NCI-H2227 treated with DMSO at 0.1 percent for 48 hours (cell line): ENCODE results near the gene ABTB2.

Experiments used
- DNase-seq: peaks from one replicate; lab custom pipeline; 2025; lab: John Stamatoyannopoulos, UW

ABTB2 gene

DNA sequence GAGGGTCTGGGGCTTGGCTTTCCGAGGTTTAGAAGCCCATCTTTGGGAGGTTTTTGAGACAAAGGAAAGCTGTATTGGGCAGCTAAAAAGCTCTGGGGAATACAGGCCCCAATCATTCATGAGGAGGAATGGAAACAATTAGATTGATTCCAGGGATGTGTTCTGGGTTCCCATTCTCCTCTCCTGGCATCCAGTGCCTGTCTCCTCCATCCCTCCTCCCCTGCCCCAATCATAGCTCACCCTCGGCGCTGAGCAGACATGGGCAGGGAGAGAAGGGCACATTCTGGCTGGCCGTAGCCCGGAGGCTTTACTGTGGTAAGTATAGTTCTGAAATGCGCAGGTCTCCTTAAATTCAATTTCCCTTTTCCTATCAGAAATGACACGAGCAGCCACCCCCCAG is 42.4 kb downstream of the ABTB2 start:
- no peak for DNase-seq

DNA sequence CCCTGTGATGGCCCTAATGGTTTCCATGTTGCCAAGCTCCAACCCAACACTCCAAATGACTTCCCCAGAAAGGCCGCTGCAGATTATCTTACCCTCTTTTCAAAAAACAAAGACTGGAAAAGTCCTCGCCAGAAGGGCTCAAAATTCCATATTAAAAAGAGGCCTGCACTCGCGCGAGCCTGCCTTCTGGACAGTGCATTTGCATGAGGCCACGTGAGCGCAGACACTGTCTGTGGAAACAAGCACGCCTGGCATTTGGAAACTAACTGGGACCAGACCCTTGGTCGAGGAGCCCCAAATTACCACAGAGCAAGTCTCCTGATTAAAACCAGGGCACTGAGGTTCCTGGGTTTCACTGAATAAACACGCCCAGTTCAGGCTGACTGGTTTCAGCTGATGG is 42.9 kb downstream of the ABTB2 start:
- no peak for DNase-seq

DNA sequence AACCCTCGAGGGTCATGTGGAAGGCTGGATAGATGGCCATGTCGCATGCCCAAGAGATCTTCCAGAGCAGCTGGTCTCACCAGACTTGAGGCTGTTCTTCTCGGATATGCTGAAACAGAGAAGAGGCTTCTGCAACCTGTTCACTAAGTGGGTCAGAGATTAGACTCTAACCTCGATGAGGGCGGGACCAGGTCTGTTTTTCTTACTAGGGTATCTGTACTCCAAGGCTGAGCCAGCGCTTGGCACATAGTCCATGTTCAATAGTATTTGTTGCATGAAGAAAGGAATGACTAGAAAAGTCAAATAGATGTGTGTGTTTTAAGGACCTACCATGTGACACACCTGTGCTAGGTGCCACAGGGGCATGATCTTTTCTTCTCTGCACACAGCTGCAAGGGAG is 43.6 kb downstream of the ABTB2 start:
- DNase-seq = no peak

DNA sequence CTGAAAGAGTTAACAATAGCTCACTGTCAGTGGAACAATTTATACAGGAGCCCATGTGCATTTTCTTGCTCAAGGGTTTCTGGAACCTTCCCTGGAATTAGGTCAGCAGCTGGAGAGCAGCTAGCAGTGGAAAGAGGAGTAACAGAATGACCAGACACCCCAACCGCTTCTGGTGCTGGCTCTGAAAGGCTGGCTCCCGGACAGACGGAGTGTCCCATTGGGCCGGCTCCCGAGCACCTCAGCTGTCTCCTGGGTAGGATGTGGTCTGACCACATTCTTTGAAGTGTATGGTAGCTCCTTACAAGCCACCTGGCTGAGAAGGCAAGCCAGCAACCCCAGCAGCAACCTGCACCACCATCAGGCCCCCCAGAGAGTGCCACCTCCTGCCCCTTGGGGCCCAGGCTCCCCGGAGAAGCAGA is 44.7 kb downstream of the ABTB2 start:
- DNase-seq = no peak

DNA sequence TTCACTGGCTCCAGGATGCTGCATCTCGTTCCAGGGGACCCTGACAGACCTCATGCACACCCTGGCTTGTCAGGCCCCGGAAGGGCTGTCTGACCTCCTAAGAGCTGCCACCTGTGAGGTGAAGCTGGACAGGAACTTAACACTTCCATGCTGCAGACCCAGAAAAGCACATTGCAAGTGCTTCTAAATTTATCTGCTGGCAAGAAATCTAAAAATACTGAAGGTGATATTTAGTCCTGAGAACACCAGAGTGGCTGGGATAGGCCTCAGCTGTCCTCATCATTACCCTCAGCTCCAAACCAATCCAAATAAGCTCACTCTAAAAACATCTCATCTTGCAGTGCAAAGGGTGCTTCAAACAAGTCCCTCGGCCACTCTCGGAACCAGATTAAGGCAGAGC is 46.7 kb downstream of the ABTB2 start:
- DNase-seq = no peak

DNA sequence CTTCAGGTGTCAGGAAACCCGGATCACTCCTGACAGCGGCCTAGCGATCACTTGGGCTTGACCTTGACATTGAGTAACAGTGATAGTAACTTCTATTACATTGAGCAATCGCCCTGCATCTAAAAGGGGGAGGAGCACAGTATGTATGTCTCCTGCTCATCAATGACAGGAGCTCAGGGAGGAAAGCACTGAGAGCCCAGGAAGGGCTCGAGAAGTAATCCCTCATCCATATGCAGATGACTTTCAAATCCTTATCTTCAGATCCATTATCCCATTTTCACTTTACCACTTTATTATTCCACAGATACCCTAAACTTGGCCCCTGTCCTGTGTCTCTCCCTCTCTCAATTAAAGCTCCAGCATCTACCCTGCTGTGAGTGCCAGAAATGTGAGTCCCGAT is 47.8 kb downstream of the ABTB2 start:
- DNase-seq = no peak

DNA sequence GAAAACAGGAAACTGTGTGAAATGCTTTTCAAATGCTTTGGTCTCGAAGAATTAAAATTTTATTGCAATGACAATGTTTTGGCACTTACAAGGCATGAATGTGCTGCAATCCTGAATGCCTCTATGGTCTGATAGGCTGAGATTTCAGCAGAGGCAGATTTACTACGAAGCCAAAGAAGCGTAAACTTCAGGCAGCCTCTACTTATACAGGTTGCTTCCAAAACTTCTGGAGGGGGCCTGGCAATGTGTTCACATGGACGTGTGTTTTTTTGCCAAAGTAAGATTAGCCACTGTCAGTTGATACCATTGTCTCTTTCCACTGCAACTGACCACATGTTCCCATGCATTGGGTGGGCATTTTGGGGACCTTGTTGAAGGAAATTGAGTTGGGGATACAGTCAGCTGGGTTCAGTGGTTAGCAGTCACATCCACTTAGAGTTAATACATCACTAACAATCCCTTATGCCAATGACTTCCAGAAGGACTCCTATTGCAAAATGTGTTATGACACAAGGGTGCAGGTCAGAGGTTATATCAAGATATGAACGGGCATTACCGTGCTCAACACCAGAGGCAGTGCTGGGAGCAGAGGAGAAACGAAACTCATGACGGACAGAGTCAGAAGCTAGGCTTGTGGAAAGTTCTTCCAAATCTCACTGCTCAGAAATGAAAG is 48.8 kb downstream of the ABTB2 start:
- no peak for DNase-seq

DNA sequence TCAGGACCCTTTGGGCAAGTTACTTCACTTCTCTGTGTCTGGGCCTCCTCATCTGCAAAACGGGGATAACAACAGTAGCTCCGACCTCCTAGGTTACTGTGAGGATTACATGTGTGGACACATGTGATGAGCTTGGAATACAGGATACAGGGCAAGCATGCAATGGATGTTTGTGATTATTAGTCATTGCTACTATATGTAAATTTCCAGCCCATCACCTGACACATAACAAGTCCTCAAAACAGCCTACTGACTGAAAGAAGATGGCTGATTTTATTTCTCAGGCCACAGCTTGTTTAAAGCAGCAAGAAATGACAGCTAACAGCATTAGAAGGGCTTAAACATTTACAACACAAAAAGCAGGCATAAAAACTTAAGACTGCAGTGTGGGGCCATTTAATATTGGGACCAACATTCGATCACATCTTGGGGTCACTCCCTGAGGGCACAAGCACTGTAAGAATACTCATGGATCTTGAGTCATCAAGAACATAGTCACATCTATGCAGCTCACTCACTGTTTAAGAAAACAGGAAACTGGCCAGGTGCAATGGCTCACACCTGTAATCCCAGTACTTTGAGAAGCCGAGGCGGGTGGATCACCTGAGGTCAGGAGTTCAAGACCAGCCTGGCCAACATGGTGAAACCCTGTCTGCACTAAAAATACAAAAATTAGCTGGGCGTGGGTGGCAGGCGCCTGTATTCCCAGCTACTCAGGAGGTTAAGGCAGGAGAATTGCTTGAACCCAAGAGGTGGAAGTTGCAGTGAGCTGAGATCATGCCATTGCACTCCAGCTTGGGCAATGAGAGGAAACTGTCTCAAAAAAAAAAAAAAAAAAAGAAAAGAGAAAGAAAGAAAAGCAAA is 49.5 kb downstream of the ABTB2 start:
- DNase-seq = no peak

DNA sequence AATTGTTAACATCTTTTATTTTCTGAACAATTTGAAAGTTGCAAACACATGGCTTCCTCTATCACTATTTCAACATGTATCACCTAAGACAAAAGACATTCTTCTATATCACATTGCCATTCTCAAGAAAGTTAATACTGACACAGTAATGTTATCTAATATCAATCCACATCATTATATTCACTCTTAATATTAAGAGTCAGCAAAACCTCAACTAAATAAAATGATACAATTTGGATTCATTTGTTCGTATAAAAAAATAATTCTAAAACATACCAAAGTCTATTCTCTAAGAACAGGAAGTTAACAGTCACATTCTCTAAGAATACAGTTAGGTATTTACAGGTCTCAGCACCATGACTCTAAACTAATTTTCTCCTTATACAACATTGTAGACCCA is 52.0 kb downstream of the ABTB2 start:
- DNase-seq = no peak

DNA sequence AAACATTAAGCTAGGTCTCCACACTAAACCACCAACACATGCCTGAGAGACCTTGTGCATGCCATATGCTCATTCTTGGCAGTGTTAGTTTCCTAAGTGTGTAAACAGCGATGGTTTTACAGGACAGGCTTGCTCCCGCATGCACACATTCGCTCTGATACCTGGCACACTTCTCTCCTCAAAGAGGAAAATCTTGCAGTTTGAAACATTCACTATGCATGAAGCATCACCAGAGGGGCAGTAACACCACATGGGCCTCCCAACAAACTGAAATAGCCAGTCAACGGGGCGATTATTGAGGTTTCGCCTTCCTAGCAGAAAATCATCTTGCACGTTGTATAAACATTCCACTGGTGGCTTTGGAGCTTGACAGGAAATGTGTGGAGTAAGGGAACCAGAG is 52.6 kb downstream of the ABTB2 start:
- DNase-seq = no peak

DNA sequence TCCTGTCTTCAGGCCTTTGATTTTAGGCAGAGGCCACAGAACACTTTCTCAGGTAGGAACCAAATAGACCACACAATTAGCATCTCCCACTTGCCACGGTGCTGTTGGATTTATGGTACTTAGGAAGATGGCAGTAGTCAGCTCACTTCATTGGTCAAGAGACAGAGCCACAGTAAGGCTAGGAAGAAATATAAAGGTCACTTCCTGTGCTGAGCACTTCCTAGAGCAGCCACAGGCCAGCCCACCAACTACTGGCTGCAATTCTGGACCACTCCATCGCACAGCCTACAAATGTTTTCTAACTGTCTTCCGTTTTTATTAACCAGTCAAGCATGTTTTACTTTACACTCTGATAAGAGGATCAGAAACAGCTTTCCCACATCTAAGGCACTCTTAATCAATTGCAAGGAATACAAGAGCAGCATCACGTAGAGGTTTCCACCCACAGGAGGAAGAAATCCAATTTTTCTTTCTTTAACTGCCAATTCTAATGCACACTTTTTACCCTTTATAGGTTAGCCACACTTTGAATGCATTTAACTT is 54.7 kb downstream of the ABTB2 start:
- no peak for DNase-seq

DNA sequence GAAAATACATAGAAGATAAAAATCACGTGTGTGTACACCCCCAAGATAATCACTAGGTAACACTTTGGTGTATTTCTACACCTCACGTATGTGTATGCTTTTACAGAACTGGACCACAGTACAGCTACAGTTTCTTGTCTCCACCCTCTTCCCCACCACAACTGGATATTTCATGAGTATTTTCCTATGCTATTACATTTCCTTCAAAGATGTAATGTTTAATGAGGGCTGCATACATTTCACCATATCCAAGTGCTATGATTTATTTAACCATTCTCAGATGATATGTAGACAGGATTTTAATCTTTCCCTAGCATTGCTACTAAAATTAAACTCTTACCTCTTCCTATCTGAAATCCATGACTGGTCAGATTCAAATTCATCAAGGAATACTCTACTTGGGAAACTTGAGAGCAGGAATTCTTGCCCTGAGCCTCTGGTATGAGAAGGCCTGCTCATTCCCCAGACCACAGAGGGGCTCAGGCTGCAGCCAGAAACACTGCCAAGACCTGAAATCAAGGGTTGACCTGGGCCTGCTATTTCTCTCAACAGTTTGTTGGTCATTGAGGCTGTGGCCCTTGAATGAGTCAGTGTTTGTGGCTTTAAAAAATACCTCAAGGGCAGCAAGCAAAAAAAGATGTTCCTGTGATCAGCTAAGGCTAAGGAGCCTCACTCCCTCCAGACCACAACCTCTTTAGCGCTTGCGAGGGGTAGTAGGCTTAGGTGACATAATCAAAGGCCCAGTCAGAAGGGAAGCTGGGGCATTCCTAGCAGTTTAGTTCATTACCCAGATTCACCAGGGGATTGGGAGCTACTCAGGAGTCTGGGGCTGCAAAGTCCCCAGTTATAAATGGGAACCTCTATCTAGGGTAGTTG is 55.5 kb downstream of the ABTB2 start:
- no peak for DNase-seq

DNA sequence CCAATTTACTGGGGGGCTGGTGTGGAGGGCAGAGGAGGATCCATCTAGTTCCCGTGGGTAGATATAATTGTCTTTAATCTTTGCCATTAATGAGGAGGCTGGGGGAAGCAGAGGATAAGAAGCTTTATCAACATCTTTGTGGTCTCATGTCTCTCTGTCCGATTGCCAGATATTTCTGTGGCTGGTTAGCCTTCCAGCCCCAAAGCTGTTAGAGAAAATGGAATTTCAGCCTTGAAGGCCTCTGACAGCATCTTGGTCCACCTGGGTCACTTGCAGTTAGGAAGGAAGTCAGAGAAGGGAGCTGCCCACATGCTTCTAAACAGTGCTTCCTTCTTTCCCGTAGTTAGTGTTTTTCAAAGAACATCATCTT is 56.9 kb downstream of the ABTB2 start:
- DNase-seq = no peak

DNA sequence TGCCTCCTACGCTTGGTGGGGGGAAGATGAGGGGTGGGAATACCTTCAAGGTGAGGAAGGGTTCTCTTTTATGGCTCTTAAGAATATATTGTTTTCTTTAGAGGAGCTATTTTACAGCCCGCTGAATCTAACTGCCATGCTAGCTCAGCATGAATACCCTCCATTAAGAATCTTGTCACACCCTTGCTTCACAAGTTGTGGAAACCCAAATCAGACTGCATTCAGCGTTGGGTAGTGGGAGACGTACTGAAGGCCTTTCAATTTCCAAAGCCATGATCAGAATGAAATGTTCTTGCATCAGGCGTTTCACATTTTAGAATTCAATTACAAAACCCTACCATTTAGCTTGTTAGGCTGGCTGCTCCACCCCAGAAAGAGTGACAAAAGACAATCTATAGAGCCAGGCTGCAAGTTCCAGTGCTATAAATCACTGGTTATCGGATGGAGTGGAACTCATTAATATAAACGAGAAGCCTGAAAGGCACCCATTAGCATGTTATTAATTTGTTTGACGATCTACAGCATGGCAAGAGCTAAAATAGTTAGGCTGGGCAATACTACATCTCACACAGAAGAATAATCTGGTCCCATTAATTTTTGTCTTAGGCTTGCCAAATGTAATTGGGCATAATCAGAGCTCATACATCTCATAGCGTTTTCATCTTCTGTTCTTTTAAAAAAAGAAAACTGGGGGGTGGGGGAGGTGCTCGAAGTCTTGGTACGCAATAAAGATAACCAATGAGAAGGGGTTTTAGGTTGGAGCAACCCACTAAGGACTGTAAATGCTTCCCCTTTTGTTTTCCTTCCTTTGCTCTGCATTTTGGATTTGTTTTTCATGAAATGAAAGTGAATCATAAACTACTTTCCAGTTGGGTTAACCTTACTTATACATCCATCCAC is 57.5 kb downstream of the ABTB2 start:
- DNase-seq = no peak

DNA sequence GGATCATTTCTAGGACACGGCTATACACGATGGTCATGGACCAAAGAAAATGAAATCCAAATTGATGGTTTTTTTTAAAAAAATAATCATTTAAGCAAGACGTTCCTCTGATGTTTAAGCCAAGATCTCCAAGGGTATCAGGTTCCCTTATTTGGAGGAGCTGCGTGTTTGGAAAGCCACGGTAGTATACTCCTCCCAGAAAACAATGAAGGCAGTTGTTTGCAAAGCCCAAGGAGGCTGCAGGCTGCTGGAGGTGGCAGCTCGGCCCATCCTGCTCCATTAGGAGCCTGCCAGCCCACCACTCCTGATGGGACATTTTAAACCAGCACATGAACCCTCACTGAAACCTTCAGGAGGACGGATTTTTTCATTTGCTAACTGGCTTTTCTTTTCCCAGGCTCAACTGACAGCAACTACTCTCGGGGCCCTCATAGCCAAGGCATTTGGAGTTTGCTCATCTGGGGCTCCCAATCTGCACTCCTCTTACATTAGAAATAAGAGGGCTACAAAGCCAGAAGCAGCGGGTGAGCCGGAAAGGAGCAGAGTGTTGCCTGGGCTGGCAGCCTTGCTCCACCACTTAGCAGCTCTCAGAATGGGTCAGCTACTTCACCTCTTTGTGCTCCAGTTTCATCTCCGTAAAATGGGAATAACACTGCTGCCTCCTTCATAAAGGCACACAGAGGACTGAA is 58.4 kb downstream of the ABTB2 start:
- DNase-seq = no peak

DNA sequence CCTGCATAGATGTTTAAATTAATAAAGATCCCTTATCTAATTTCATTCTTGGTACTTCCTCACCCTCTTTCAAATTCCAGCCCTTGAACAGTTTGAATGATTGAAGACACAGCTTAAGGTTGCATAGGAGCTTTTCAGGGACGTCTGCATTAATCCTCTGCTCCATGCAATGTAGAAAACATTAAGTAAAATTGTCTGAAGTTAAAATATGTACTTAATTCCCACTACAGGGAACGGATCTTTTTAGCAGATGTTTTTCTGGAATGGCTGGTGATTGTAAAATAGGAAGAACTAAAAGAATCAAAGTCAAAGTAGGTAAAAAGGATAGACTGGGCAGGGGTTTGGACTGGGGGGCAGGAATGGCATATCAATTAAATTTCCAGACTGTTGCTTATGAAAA is 58.9 kb downstream of the ABTB2 start:
- DNase-seq = no peak

DNA sequence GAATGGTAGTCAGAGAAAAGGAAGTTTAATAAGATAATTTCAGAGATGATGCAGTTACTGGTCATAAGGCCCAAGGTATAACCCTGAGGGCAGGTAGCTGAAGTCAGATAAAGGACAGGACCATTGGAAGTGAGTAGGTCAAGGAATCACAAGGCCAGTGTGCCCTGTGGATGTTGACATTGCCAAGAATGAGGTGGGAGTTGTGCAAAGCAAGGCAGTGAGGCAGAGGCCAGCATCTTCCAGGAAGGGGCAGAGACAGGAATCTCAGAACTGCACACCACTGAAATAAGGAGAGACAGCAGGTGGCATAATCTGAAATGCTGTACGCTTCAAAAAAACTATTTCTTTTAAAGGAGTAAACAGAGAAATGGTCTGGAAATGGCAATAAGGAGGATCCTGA is 61.4 kb downstream of the ABTB2 start:
- DNase-seq = no peak

DNA sequence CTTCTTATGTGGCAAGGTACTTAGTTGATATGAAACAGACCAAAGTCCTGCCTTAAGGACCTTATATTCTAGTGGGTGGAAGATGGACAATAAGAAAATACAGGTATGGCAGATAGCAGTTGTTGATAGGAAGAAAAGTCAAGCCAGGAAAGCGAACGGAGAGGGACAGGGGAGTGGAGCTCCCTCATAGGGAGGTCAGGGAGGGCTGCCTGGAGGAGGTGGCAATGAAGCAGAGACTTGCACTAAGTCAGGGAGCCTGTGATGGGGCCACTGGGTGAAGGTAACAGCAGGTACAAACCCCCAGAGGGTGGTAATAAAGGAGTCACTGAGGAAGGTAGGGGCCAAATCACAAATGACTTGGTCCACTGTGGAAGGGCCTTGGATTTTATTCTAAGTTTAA is 65.3 kb downstream of the ABTB2 start:
- no peak for DNase-seq

DNA sequence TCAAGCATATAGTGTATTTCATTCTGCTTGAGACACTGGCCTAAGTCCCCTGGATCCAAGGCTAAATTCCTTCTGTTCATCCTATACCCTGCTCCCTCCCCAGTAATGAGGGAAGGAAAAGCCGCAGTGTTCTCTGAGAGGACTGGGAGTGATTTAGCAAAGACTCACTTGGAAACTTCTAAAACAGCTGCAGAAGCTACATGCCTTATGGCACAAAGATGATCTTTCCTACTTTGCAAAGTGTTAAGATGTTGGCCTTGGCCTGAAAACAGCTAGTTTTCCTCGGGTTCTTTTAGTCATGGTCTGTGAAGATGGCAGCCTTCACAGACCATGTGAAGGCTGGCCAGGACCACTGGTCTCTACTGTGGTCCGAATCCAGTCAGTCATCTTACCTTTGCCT is 65.7 kb downstream of the ABTB2 start:
- no peak for DNase-seq

DNA sequence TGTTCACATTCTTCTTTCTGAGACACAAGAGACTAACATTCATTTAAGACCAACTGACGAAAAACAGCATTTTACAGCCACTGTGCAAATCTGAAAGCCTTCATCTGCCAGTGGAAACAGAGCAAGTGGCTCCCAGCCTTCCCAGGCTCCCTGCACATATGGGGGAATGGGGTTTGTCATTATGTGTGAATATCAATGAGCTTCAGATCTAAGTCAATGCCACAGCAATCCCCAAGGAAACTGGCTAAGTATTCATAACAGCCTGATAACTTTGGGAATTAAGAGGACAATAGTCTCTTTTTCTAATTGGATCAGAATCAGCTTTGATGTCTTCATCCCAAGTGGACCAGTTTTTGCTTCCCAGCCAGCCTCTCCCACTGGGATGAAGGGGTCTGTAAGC is 66.9 kb downstream of the ABTB2 start:
- DNase-seq = no peak

DNA sequence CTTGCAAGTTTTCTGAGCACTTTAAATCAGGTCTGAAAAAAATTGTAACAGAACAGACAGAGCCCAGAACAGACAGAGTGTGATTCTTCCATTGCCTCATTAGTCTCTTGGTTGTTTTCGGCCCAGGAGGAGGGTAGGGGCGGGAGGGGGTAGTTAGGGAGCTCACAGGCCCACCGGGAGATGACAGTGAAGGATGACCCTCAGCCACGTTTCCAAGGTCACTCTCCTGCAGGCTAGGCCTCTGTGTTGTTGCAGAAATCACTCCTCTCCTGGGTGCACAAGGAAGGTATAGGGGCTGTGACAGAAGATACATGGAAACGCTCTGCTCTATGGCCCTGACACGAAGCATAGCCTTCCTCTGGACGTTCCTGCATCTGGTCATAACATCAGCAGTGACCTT is 69.3 kb downstream of the ABTB2 start:
- DNase-seq = no peak
